SK-N-SH (cell line): ENCODE results near the gene MAGI2. TPM values are rescaled to one million over a fixed set of nuclear protein-coding genes. Genes with fewer than 3 reads are reported as not detected.

ENCODE experiments used
- CTCF ChIA-PET: fragments of 300-600, 350-600 bp; formaldehyde crosslinking; extraction: SDS; loops from one replicate; lab custom pipeline; 2021; lab: Yijun Ruan, JAX
- POLR2A ChIA-PET: fragments of 350-600 bp; sonication (Branson Sonifier 250); formaldehyde crosslinking; extraction: SDS; loops from one replicate; lab custom pipeline; 2020; ENCODE audit warnings: antibody characterized with exemption, inconsistent platforms; lab: Yijun Ruan, JAX
- DNase-seq: peaks from one replicate; pipeline ENCODE4 v3.0.0; 2012
- H2AFZ ChIP-seq: fragments of 200-600 bp; sonication (generic); 2 replicates; pipeline ENCODE4 v1.8.1; 2016; ENCODE audit warnings: antibody characterized with exemption, mild to moderate bottlenecking, low read depth
- H3F3A ChIP-seq: fragments of 200-600 bp; sonication (generic); replicated peaks from 2 replicates; pipeline ENCODE3; 2016; ENCODE audit warnings: antibody characterized with exemption, mild to moderate bottlenecking; ENCODE audit not compliant: insufficient read depth
- H3K27ac ChIP-seq, 2 experiments: fragments of 200-500 bp in 1 of 2; fragments of 200-600 bp in 1 of 2; sonication (Bioruptor generic) in 1 of 2; sonication (generic), shearing (Covaris generic) in 1 of 2; 2 replicates each; pipeline versions ENCODE4 v1.5.1 to v1.6.1; 2014 to 2016; ENCODE audit warnings: low read depth in 2 of 2, inconsistent platforms in 1 of 2, low read length in 1 of 2, mild to moderate bottlenecking in 1 of 2, mixed read lengths in 1 of 2
- H3K27me3 ChIP-seq: fragments of 200-600 bp; sonication (generic), shearing (Covaris generic); 2 replicates; pipeline ENCODE4 v1.6.1; 2016; ENCODE audit warnings: mixed run types; ENCODE audit not compliant: insufficient read depth
- H3K36me3 ChIP-seq, 2 experiments: fragments of 200-500 bp in 1 of 2; fragments of 200-600 bp in 1 of 2; sonication (Bioruptor generic) in 1 of 2; sonication (generic) in 1 of 2; replicated peaks in 1 of 2; 2 replicates each; pipeline versions ENCODE3 to v1.5.1; 2014 to 2016; ENCODE audit warnings: low read length in 1 of 2, mild to moderate bottlenecking in 1 of 2; ENCODE audit not compliant: insufficient read depth in 2 of 2, control insufficient read depth in 1 of 2
- H3K4me1 ChIP-seq, 2 experiments: fragments of 200-500 bp in 1 of 2; fragments of 200-600 bp in 1 of 2; sonication (Bioruptor generic) in 1 of 2; sonication (generic), shearing (Covaris generic) in 1 of 2; 2 replicates each; pipeline versions ENCODE4 v1.5.1 to v1.6.1; 2014 to 2016; ENCODE audit warnings: low read depth in 1 of 2, low read length in 1 of 2, mixed run types in 1 of 2; ENCODE audit not compliant: insufficient read depth in 2 of 2, control insufficient read depth in 1 of 2
- H3K4me2 ChIP-seq: fragments of 200-600 bp; sonication (generic), shearing (Covaris generic); 2 replicates; pipeline ENCODE4 v1.6.1; 2017; ENCODE audit warnings: mixed run types
- H3K4me3 ChIP-seq, 2 experiments: fragments of 200-500 bp in 1 of 2; fragments of 200-600 bp in 1 of 2; sonication (Bioruptor generic) in 1 of 2; sonication (generic), shearing (Covaris generic) in 1 of 2; 2 replicates each; pipeline versions ENCODE4 v1.5.1 to v1.8.1; 2014 to 2016; ENCODE audit warnings: low read depth in 2 of 2, inconsistent platforms in 1 of 2, low read length in 1 of 2, mild to moderate bottlenecking in 1 of 2, mixed read lengths in 1 of 2, moderate library complexity in 1 of 2
- H3K79me2 ChIP-seq: fragments of 200-600 bp; sonication (generic); 2 replicates; pipeline ENCODE4 v1.8.1; 2017; ENCODE audit warnings: mild to moderate bottlenecking; ENCODE audit not compliant: insufficient read depth
- H3K9ac ChIP-seq: fragments of 200-600 bp; sonication (generic); 2 replicates; pipeline ENCODE4 v1.6.1; 2017; ENCODE audit warnings: mixed run types
- H3K9me2 ChIP-seq: fragments of 200-600 bp; sonication (generic); 2 replicates; pipeline ENCODE4 v1.6.1; 2017; ENCODE audit warnings: mixed run types
- H3K9me3 ChIP-seq: fragments of 200-600 bp; sonication (generic); 2 replicates; pipeline ENCODE4 v1.6.1; 2017; ENCODE audit warnings: mixed run types, mild to moderate bottlenecking, moderate library complexity
- H4K20me1 ChIP-seq: fragments of 200-600 bp; sonication (generic); 2 replicates; pipeline ENCODE4 v1.6.1; 2017; ENCODE audit warnings: mild to moderate bottlenecking, mixed run types; ENCODE audit not compliant: insufficient read depth
- GABPA ChIP-seq: IDR thresholded peaks from 2 replicates; pipeline ENCODE4 v1.4.0; 2012; ENCODE audit warnings: low read depth, mild to moderate bottlenecking
- GATA2 ChIP-seq: sonication (generic); formaldehyde crosslinking; IDR thresholded peaks from 2 replicates; pipeline ENCODE4 v1.5.0; 2020; ENCODE audit warnings: mild to moderate bottlenecking, missing genetic modification reagents
- IRF3 ChIP-seq: fragments of 150-350 bp; IDR thresholded peaks from 2 replicates; pipeline ENCODE4 v1.6.1; 2016; ENCODE audit warnings: mild to moderate bottlenecking, low read depth, low read length
- MEF2A ChIP-seq: IDR thresholded peaks from 2 replicates; pipeline ENCODE4 v1.4.0; 2012; ENCODE audit warnings: low read depth, borderline replicate concordance
- MXI1 ChIP-seq: IDR thresholded peaks from 2 replicates; pipeline ENCODE4 v1.6.1; 2012; ENCODE audit warnings: mild to moderate bottlenecking, low read depth, low read length, improper control_type of control experiment
- NRF1 ChIP-seq: IDR thresholded peaks from 2 replicates; pipeline ENCODE4 v1.6.1; 2012; ENCODE audit warnings: low read depth, mild to moderate bottlenecking, low read length
- POLR2AphosphoS5 ChIP-seq: IDR thresholded peaks from 2 replicates; pipeline ENCODE4 v1.6.1; 2012; ENCODE audit warnings: low read depth, low read length
- RCOR1 ChIP-seq: fragments of 150-350 bp; IDR thresholded peaks from 2 replicates; pipeline ENCODE4 v1.6.1; 2017; ENCODE audit warnings: antibody characterized with exemption, low read length
- SIN3A ChIP-seq: IDR thresholded peaks from 2 replicates; pipeline ENCODE4 v1.6.1; 2012; ENCODE audit warnings: low read depth, mild to moderate bottlenecking, low read length, moderate library complexity, borderline replicate concordance
- TAF1 ChIP-seq: IDR thresholded peaks from 2 replicates; pipeline ENCODE4 v1.6.1; 2012; ENCODE audit warnings: low read depth, mild to moderate bottlenecking, low read length, moderate library complexity, borderline replicate concordance
- USF2 ChIP-seq: fragments of 150-350 bp; IDR thresholded peaks from 2 replicates; pipeline ENCODE4 v1.6.1; 2017; ENCODE audit warnings: antibody characterized with exemption, low read length, low read depth, borderline replicate concordance
- YY1 ChIP-seq: IDR thresholded peaks from 2 replicates; pipeline ENCODE4 v1.4.0; 2012; ENCODE audit warnings: low read depth, mild to moderate bottlenecking
- ZBTB33 ChIP-seq: IDR thresholded peaks from 2 replicates; pipeline ENCODE4 v1.4.0; 2012; ENCODE audit warnings: low read depth, borderline replicate concordance
- WGBS: methylation state at CpG from one replicate; pipeline ENCODE4 v1.1.6; 2017; ENCODE audit warnings: low lambda C conversion rate; 5-methylcytosine and 5-hydroxymethylcytosine counted together
- polyA plus RNA-seq, 3 experiments: library from polyadenylated mRNA; depleted of rRNA; stranded (reverse); fragments of >200 nt; gene quantifications; 2 replicates each; pipeline ENCODE4 v1.2.3, GENCODE V29; 2012

The MAGI2 gene
- polyA plus RNA-seq, 1 of the 3 experiments (the other 2 are of a cell fraction), result 1.1 TPM

GRCh38 chr7:79465551-79465950 lies 12.1 kb upstream of the MAGI2 start:
- H2AFZ ChIP-seq, result no peak overlapping the region
- H3K79me2 ChIP-seq, result no peaks in the 10 kb centered on the region
- CTCF ChIA-PET, result interaction anchor here (1.2 kb wide), 1 partner anchor 9 kb away, joined by 3 read pairs; no protein-coding TSS in a partner anchor
- no peaks in the 10 kb centered on the region for H3K27me3 ChIP-seq
- no peaks in the 10 kb centered on the region for H4K20me1 ChIP-seq
- H3K9me2 ChIP-seq, result no peaks in the 10 kb centered on the region; the same call in 1 of the 2 replicates
- no peak overlapping the region for H3K4me2 ChIP-seq
- H3K4me1 ChIP-seq, result no peaks in the 10 kb centered on the region; a peak in 1 of 4 replicates
- POLR2A ChIA-PET, result no interaction called here
- H3F3A ChIP-seq, result peaks cover 5% of the 10 kb centered on the region
- TF ChIP-seq RCOR1 (no peak), YY1 (no peak), GABPA (no peak)
- 91% methylated on average over 1 of the region's 1 CpG for WGBS
- DNase-seq, result no peak
- no peak overlapping the region for H3K4me3 ChIP-seq
- H3K9me3 ChIP-seq, result no peaks in the 10 kb centered on the region
- no peak overlapping the region for H3K9ac ChIP-seq
- peaks cover 58 to 80% of the 10 kb centered on the region in 2 experiments for H3K36me3 ChIP-seq
- no peak overlapping the region for H3K27ac ChIP-seq

GRCh38 chr7:79464051-79464450 lies 10.6 kb upstream of the MAGI2 start:
- H3K9me3 ChIP-seq, result no peaks in the 10 kb centered on the region
- no peak overlapping the region for H3K27ac ChIP-seq
- H3K4me2 ChIP-seq, result no peak overlapping the region
- 95% methylated on average over 3 of the region's 3 CpGs for WGBS
- no peaks in the 10 kb centered on the region for H3K27me3 ChIP-seq
- H3K4me3 ChIP-seq, result no peak overlapping the region
- H3K79me2 ChIP-seq, result no peaks in the 10 kb centered on the region
- H2AFZ ChIP-seq, result no peak overlapping the region
- no peaks in the 10 kb centered on the region; the same call in 1 of the 2 replicates for H3K9me2 ChIP-seq
- H3K36me3 ChIP-seq, result peaks cover 69 to 82% of the 10 kb centered on the region in 2 experiments
- H3K9ac ChIP-seq, result no peak overlapping the region
- H4K20me1 ChIP-seq, result no peaks in the 10 kb centered on the region
- H3K4me1 ChIP-seq, result no peaks in the 10 kb centered on the region; a peak in 2 of 4 replicates
- no peak for TF ChIP-seq SIN3A
- no peak for TF ChIP-seq NRF1
- TF ChIP-seq ZBTB33, result no peak
- TF ChIP-seq MXI1, result no peak
- no peak for TF ChIP-seq MEF2A
- no peak for TF ChIP-seq USF2
- no peak for TF ChIP-seq IRF3
- TF ChIP-seq POLR2AphosphoS5, result no peak
- TF ChIP-seq TAF1, result no peak
- TF ChIP-seq GATA2 (CRISPR knock-in tag), result no peak
- POLR2A ChIA-PET, result no interaction called here
- CTCF ChIA-PET, result no interaction called here
- H3F3A ChIP-seq, result peaks cover 3% of the 10 kb centered on the region
- DNase-seq, result no peak
